ENCODE data around the gene SLC22A5. TPM values are rescaled to one million over a fixed set of nuclear protein-coding genes. Genes with fewer than 3 reads are reported as not detected.

The SLC22A5 gene
- total RNA-seq, 2 donors from 2014 or later = 26.0 to 38.6 TPM

DNA sequence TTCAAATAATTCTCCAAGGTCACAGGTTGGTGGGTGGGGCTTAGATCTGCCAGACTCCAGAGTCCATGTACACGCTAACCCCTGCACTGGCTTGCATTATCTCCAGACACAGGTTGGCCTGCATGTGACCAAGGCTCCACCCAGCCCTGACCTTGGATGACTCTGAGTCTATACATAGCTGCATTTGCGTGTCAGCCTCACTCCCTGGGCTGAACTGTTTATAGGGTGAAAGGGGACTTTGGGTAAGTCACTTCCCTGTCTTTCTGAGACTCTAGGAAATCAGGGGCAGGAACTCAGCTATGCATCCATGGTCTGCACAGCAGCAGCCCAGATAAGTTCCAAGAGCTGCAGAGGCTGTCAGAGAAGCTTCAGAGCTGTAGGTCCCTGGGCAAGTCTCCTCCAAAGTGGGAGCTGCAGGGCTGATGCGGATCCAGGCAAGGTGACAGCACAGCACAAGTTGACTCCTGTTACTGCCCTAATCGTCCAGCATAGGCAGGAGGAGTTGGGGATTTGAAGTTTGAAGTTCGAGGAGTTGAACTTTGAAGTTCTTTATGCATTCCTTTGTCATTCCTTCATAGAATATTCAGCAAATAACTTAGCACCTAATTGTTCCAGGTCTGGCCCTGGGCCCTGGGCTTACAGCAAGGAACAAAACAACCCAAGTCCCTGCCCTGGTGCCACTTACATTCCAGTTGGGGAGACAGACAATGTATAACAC, 53.4 kb downstream of the SLC22A5 start:
- intact Hi-C loops (cut with DNase I) = no loop called here
- H3K27ac ChIP-seq = peak overlapping the region; percentile 68
- H3K9me3 ChIP-seq = no peaks in the 10 kb centered on the region
- H3K4me3 ChIP-seq = no peak overlapping the region
- H3K4me1 ChIP-seq = peaks cover 59% of the 10 kb centered on the region
- TF ChIP-seq, protein P1, sequence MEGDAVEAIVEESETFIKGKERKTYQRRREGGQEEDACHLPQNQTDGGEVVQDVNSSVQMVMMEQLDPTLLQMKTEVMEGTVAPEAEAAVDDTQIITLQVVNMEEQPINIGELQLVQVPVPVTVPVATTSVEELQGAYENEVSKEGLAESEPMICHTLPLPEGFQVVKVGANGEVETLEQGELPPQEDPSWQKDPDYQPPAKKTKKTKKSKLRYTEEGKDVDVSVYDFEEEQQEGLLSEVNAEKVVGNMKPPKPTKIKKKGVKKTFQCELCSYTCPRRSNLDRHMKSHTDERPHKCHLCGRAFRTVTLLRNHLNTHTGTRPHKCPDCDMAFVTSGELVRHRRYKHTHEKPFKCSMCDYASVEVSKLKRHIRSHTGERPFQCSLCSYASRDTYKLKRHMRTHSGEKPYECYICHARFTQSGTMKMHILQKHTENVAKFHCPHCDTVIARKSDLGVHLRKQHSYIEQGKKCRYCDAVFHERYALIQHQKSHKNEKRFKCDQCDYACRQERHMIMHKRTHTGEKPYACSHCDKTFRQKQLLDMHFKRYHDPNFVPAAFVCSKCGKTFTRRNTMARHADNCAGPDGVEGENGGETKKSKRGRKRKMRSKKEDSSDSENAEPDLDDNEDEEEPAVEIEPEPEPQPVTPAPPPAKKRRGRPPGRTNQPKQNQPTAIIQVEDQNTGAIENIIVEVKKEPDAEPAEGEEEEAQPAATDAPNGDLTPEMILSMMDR (IDR thresholded peaks at IDR 0.05) = no peak
- peak; percentile 93 for DNase-seq
- H3K9ac ChIP-seq (ENCODE audit: low read depth in 2 of 2, low read length in 2 of 2) = peak overlapping the region; percentile 58 to 78
- no peaks in the 10 kb centered on the region for H3K27me3 ChIP-seq
- no peaks in the 10 kb centered on the region for H3K36me3 ChIP-seq

GRCh38 chr5:132423438-132423898, 54.0 kb downstream of the SLC22A5 start:
- no peak overlapping the region for H3K4me3 ChIP-seq
- peak overlapping the region; percentile 58 to 78 for H3K9ac ChIP-seq (ENCODE audit: low read depth in 2 of 2, low read length in 2 of 2)
- no peaks in the 10 kb centered on the region for H3K27me3 ChIP-seq
- H3K36me3 ChIP-seq = no peaks in the 10 kb centered on the region
- H3K9me3 ChIP-seq = no peaks in the 10 kb centered on the region
- H3K4me1 ChIP-seq = peaks cover 65% of the 10 kb centered on the region
- intact Hi-C loops (cut with DNase I) = no loop called here
- peak overlapping the region; percentile 68 for H3K27ac ChIP-seq
- DNase-seq = peak; percentile 24
- TF ChIP-seq, protein P1 (IDR thresholded peaks at IDR 0.05) = no peak

- Histone ChIP-seq H3K27me3 (no peaks in the 10 kb centered on the region), H3K9ac (ENCODE audit: low read depth in 2 of 2, low read length in 2 of 2) (peak overlapping the region; percentile 12 to 91), H3K4me1 (peaks cover 71% of the 10 kb centered on the region), H3K4me3 (no peak overlapping the region), H3K36me3 (no peaks in the 10 kb centered on the region), H3K9me3 (no peaks in the 10 kb centered on the region), H3K27ac (peak overlapping the region; percentile 94)
- peak; percentile 16 for DNase-seq
- TF ChIP-seq, protein P1 (IDR thresholded peaks at IDR 0.05) = no peak
- intact Hi-C loops (cut with DNase I) = no loop called here
Measured at GRCh38 chr5:132424167-132424880, 54.8 kb downstream of the SLC22A5 start.

GRCh38 chr5:132425009-132425937, 55.8 kb downstream of the SLC22A5 start:
- H3K4me1 ChIP-seq = peaks cover 73% of the 10 kb centered on the region
- H3K9ac ChIP-seq (ENCODE audit: low read depth in 2 of 2, low read length in 2 of 2) = peak overlapping the region; percentile 53 to 91
- intact Hi-C loops (cut with DNase I) = no loop called here
- no peaks in the 10 kb centered on the region for H3K36me3 ChIP-seq
- DNase-seq = peak; percentile 31
- H3K27me3 ChIP-seq = no peaks in the 10 kb centered on the region
- H3K9me3 ChIP-seq = no peaks in the 10 kb centered on the region
- TF ChIP-seq, protein P1 (IDR thresholded peaks at IDR 0.05) = no peak
- H3K27ac ChIP-seq = peak overlapping the region; percentile 94
- H3K4me3 ChIP-seq = no peak overlapping the region

GRCh38 chr5:132425975-132426524, 56.5 kb downstream of the SLC22A5 start:
- no peak for DNase-seq
- Histone ChIP-seq H3K9me3 (no peaks in the 10 kb centered on the region), H3K9ac (ENCODE audit: low read depth in 2 of 2, low read length in 2 of 2) (peak overlapping the region; percentile 53 to 91), H3K36me3 (no peaks in the 10 kb centered on the region), H3K27ac (peak overlapping the region; percentile 94), H3K4me3 (no peak overlapping the region), H3K4me1 (peaks cover 73% of the 10 kb centered on the region), H3K27me3 (no peaks in the 10 kb centered on the region)
- intact Hi-C loops (cut with DNase I) = no loop called here
- TF ChIP-seq, protein P1 (IDR thresholded peaks at IDR 0.05) = no peak
